ENCODE results near the gene ARHGAP8.

- TF ChIP-seq, protein P1, sequence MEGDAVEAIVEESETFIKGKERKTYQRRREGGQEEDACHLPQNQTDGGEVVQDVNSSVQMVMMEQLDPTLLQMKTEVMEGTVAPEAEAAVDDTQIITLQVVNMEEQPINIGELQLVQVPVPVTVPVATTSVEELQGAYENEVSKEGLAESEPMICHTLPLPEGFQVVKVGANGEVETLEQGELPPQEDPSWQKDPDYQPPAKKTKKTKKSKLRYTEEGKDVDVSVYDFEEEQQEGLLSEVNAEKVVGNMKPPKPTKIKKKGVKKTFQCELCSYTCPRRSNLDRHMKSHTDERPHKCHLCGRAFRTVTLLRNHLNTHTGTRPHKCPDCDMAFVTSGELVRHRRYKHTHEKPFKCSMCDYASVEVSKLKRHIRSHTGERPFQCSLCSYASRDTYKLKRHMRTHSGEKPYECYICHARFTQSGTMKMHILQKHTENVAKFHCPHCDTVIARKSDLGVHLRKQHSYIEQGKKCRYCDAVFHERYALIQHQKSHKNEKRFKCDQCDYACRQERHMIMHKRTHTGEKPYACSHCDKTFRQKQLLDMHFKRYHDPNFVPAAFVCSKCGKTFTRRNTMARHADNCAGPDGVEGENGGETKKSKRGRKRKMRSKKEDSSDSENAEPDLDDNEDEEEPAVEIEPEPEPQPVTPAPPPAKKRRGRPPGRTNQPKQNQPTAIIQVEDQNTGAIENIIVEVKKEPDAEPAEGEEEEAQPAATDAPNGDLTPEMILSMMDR (IDR thresholded peaks at IDR 0.05), result no peak
- TF ChIP-seq POLR2A (IDR thresholded peaks at IDR 0.05) (no peak), POLR2AphosphoS5 (IDR thresholded peaks at IDR 0.05) (no peak)
Observed at GRCh38 chr22:44707752-44708151, 44.6 kb upstream of the ARHGAP8 start.
